ENCODE data around the gene GPR157.

GPR157 gene

DNA sequence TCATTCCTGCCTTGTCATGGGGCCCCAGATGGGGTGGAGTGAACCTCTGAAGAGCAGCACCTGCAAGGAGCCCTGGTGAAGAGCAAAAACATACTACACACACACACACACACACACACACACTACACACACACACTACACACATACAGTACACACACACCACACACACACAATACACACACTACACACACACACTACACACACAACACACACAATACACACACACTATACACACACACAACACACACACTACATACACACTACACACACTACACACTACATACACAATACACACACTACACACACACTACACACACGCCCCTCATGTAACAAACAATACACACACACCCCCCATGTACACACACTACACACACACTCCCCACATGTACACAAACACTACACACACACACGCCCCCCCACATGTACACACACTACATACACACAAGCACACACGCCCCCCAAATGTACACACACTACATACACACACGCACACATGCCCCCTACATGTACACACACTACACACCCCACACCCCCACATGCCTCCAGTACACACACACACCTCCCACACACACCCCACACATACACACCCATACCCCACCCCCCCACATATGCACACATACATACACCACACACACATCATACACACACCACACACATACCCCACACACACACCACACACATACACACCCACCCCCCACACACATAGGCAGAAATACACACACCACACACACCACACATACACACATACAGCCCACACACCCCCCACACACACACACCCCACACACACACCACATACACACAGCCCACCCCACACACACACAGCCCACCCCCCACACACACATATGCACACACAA, 68.8 kb downstream of the GPR157 start:
- ATAC-seq = no peak

DNA sequence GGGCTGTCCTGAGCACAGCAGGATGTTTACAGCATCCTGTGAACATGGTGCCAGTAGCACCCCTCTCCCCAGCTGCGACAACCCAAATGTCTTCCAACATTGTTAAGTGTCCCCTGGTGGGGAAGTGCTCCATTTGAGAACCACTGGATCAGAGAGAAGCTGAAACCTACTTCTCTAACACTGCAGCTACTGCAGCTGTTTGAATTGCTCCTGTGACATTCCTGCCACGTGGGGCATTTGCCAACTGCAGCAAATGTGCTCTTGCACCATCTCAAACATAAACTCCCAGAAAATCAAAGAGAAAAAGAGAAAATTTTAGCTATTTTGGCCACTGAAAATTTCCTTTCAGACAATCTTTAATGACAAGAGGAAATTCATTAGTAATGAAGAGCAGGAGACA, 70.4 kb downstream of the GPR157 start:
- ATAC-seq = no peak

DNA sequence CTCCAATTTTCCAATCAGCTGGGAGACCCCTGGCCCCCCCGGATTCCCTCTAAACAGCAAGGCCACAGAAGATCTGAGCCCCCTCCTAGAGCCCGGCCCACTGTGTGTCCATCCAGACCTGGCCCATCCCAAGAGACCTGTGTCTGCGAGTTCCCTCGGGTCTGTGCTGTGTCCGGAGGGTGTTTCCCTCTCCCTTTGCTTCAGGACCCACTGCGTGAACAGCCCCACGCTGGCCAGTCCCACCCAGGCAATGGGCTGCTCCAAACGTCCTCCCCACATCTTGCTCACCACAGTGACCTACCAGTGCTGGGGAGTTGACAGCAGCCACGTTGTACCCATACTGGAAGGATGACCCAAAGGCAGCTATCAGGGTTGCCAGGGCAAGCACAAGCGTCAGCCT, 71.1 kb downstream of the GPR157 start:
- ATAC-seq = no peak

- no peak for ATAC-seq
These were observed 76.4 kb downstream of the GPR157 start for GRCh38 chr1:9052272-9053049.

GRCh38 chr1:9051379-9051778, 77.5 kb downstream of the GPR157 start:
- ATAC-seq = no peak

DNA sequence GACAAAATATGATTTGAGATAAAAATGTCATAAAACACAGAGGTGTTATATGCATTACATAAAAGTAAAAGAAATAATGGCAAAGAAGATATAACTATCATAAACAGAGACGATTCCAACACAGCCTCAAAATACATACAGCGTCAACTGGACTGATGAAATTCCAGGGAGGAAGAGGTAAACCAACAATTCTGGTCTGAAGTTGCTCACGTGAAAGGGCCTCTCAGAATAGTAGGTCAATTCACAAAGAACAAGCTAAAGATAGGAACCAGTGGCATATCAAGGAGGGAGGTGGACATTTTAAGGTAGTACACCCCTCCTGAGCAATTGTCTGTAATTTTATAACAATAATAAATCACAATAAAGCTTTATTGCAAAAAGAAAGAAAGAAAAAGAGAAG, 78.1 kb downstream of the GPR157 start:
- no peak for ATAC-seq
